Measurements from ENCODE around the gene ZNF212. TPM values are rescaled to one million over a fixed set of nuclear protein-coding genes. Genes with fewer than 3 reads are reported as not detected.

The ZNF212 gene
- total RNA-seq, 6 experiments from 2014 or later: 6.2 to 8.2 (median 6.3) TPM

DNA sequence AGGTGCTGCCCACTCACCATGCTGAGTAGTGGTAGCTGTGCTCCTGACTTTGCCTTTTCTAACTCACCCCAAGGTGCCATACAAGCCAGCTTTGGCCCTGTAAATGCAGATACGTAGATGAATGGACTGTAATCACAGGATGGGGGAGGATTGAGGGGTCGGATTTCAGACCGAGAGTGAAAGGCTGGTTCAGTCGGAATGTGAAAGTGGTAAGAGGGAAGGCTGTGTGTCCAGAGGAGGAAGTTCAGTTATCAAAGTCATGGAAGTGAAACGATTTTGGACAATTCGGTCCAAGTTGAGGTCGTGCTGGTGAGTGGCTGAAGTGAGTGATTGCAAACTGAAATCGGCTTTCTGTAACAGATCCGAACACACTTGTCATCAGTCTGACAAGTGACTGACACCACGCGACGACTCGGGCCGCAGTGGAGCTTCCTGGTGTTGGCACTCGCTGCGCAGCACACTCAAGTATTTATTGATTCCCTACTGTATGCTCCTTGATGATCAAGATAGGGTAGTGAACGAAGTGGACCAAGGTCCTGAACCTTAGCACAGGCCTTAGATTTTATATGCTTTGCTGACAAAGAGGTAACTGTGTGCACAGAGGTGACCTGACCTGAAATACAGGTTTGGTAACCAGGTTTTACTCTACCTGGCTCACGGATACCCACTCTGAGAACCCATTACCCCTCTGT is 33.6 kb upstream of the ZNF212 start:
- no peaks in the 10 kb centered on the region; the same call in 1 of the 2 replicates for H3K9me3 Mint-ChIP-seq
- no peak for DNase-seq
- peaks cover 72% of the 10 kb centered on the region for H3K36me3 Mint-ChIP-seq (ENCODE audit: low read depth)
- H3K27me3 Mint-ChIP-seq (ENCODE audit: insufficient read depth): no peaks in the 10 kb centered on the region
- H3K4me1 Mint-ChIP-seq (ENCODE audit: low read depth): peaks cover 35% of the 10 kb centered on the region
- H3K4me3 Mint-ChIP-seq: no peak overlapping the region
- no peak overlapping the region for H3K27ac Mint-ChIP-seq
- TF ChIP-seq, protein P1, sequence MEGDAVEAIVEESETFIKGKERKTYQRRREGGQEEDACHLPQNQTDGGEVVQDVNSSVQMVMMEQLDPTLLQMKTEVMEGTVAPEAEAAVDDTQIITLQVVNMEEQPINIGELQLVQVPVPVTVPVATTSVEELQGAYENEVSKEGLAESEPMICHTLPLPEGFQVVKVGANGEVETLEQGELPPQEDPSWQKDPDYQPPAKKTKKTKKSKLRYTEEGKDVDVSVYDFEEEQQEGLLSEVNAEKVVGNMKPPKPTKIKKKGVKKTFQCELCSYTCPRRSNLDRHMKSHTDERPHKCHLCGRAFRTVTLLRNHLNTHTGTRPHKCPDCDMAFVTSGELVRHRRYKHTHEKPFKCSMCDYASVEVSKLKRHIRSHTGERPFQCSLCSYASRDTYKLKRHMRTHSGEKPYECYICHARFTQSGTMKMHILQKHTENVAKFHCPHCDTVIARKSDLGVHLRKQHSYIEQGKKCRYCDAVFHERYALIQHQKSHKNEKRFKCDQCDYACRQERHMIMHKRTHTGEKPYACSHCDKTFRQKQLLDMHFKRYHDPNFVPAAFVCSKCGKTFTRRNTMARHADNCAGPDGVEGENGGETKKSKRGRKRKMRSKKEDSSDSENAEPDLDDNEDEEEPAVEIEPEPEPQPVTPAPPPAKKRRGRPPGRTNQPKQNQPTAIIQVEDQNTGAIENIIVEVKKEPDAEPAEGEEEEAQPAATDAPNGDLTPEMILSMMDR (IDR thresholded peaks at IDR 0.05): no peak

DNA sequence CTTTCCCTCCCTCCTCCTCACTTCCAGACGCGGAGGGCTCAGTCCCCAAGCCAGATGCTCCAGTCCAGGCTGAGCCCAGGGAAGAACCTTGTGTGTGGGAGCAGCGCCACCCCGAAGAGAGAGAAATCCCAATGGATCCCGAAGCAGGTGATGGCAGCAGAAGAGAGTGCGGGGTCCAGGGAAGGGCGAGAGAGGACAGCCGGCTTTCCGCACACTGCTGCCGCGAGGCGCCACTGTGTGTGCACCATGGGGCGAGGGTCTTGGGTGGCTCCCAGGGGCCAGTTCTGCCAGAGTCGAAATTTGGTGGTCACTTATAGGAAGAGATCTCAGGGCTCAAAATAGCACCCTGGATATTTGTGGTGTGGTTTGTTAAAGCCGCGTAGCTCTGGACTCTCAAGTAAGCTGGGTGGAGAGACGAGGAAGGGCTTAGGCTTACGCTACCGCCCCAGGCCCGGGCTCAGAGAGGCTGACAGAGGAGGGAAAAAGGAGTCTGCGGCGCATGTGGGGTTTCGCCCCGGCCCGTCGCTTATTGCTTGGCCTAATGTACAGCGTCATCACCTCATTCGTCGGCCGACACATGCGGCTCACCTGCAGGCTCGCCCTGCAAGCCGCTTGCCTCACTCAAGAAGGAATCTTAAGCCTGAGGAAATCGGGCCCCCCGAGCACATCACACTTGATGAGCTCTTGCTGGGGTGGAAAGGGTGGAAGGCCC is 32.0 kb upstream of the ZNF212 start:
- Mint-ChIP-seq H3K4me1 (ENCODE audit: low read depth) (peaks cover 29% of the 10 kb centered on the region), H3K27me3 (ENCODE audit: insufficient read depth) (no peaks in the 10 kb centered on the region), H3K4me3 (no peak overlapping the region; the same call in 1 of the 2 replicates), H3K27ac (no peak overlapping the region), H3K9me3 (no peaks in the 10 kb centered on the region; the same call in 1 of the 2 replicates), H3K36me3 (ENCODE audit: low read depth) (peaks cover 70% of the 10 kb centered on the region)
- no peak for DNase-seq
- TF ChIP-seq, protein P1 (IDR thresholded peaks at IDR 0.05): no peak

DNA sequence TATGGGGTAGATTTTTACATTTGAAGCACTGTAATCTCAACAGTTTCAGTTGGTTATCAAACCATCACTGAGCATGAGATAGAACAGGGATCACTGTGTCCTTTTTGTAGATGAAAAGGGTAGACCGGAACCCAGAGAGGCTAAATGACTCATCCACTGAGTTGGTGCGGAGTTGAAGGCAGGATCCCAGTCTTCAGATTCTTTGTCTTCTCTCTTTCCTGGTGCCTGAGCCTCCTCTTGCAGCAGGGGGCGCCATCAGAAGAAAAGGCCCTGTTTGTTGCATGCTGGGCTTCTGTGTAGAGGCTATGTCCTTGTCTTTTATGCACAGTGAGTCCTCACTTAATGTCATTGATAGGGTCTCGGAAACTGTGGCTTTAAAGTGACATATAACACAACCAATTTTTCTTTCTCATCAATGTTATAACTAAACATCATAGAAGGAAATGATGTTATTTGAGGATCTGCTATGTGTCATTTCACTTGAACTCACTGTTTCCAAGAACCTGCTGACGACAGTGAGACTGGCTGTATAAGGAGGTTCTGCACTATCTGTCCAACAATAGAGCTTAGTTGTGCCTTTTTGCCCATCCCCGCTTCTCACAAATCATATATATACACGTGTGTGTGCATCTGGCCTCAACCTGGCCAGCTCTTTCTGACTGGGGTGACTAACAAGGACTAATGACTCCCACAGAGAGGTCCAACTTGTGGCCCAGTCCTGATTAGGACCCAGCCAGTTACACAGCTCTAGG is 29.8 kb upstream of the ZNF212 start:
- no peaks in the 10 kb centered on the region; the same call in 1 of the 2 replicates for H3K9me3 Mint-ChIP-seq
- peak overlapping the region; percentile 86 for H3K27ac Mint-ChIP-seq
- H3K4me1 Mint-ChIP-seq (ENCODE audit: low read depth): peaks cover 13% of the 10 kb centered on the region
- no peaks in the 10 kb centered on the region for H3K27me3 Mint-ChIP-seq (ENCODE audit: insufficient read depth)
- peak overlapping the region; percentile 34; the same call in 1 of the 2 replicates for H3K4me3 Mint-ChIP-seq
- DNase-seq: peak; percentile 80
- TF ChIP-seq, protein P1 (IDR thresholded peaks at IDR 0.05): peak; percentile 89
- H3K36me3 Mint-ChIP-seq (ENCODE audit: low read depth): peaks cover 59% of the 10 kb centered on the region

DNA sequence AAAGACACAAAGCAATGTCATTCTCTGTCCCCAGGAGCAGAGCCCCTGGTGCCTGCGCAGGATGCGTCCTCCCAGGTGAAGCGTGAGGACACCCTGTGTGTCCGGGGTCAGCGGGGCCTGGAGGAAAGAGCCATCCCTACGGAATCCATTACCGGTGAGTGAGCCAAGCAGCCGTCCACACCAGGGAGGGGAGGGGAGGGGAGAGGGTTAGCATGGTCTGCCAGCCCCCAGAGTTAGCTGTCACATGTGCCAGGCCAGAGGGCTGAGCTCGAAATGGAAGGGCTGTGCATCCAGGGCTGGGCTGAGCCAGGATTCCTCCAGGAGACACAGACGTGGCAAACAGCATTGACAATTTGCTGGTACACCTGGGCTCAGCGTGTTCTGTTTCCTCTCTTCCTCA is 28.9 kb upstream of the ZNF212 start:
- TF ChIP-seq, protein P1 (IDR thresholded peaks at IDR 0.05): no peak
- no peak for DNase-seq
- Mint-ChIP-seq H3K27ac (no peak overlapping the region), H3K36me3 (ENCODE audit: low read depth) (peaks cover 61% of the 10 kb centered on the region), H3K9me3 (no peaks in the 10 kb centered on the region; the same call in 1 of the 2 replicates), H3K4me3 (no peak overlapping the region), H3K4me1 (ENCODE audit: low read depth) (peaks cover 13% of the 10 kb centered on the region), H3K27me3 (ENCODE audit: insufficient read depth) (no peaks in the 10 kb centered on the region)

DNA sequence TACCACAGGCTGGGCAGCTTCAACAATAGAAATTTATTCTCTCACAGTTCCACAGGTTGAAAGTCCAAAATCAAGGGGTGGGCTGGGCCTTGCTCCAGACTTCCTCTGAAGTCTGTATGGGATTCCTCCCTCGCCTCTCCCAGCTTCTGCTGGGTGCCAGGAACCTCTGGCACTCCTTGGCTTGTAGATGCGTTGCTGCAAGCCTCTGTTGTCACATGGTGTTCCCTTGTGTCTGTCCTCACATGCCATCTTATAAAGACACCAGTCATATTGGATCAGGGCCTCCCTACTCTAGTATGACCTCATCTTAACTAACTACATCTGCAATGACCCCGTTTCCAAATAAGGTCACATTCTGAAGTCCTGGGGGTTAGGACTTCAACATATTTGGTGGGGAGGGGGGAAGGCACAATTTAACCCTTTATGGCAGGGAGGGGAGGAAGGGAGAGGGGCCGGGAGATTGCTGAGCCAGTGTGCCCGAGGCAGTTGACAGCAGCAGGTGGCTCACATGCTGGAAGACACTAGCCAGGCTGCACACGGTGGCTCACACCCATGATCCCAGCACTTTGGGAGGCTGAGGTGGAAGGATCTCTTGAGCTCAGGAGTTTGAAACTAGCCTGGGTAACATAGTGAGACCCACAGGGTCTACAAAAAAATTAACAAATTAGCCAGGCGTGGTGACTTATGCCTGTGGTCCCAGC is 25.3 kb upstream of the ZNF212 start:
- Mint-ChIP-seq H3K4me3 (no peak overlapping the region), H3K27me3 (ENCODE audit: insufficient read depth) (no peaks in the 10 kb centered on the region; the same call in 1 of the 2 replicates), H3K27ac (peak overlapping the region; percentile 45; the same call in 1 of the 2 replicates), H3K9me3 (no peaks in the 10 kb centered on the region; the same call in 1 of the 2 replicates), H3K4me1 (ENCODE audit: low read depth) (peaks cover 31% of the 10 kb centered on the region), H3K36me3 (ENCODE audit: low read depth) (peaks cover 71% of the 10 kb centered on the region)
- TF ChIP-seq, protein P1 (IDR thresholded peaks at IDR 0.05): no peak
- no peak for DNase-seq
